ENCODE results near the gene GNAQ.

DNA sequence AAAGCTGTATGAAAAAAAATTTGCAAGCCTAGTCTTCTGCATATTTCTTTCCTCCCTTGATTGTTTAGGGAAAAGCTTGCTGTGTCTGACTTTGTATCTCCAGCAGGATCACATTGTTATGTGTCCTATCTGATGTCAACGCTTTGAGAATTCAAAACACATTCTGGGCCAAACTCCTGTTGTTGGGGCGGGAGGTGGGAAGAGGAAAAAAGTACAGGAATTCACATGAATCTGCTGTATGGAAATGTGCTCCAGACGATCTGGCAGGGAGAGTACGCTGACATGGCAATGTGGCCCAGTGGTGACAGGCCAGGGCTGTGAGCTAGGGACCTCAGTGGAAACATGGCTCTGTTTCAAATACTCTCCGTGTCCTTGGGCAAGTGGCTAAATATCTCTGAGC, 296.1 kb downstream of the GNAQ start:
- TF ChIP-seq, protein P1, sequence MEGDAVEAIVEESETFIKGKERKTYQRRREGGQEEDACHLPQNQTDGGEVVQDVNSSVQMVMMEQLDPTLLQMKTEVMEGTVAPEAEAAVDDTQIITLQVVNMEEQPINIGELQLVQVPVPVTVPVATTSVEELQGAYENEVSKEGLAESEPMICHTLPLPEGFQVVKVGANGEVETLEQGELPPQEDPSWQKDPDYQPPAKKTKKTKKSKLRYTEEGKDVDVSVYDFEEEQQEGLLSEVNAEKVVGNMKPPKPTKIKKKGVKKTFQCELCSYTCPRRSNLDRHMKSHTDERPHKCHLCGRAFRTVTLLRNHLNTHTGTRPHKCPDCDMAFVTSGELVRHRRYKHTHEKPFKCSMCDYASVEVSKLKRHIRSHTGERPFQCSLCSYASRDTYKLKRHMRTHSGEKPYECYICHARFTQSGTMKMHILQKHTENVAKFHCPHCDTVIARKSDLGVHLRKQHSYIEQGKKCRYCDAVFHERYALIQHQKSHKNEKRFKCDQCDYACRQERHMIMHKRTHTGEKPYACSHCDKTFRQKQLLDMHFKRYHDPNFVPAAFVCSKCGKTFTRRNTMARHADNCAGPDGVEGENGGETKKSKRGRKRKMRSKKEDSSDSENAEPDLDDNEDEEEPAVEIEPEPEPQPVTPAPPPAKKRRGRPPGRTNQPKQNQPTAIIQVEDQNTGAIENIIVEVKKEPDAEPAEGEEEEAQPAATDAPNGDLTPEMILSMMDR (conservative IDR thresholded peaks at IDR 0.05 in 1 of 2, IDR thresholded peaks at IDR 0.05 in 1 of 2; ENCODE audit: extremely low read depth in 1 of 2, insufficient read depth in 1 of 2, low read depth in 1 of 2, low read length in 2 of 2), result no peak
- TF ChIP-seq EZH2 (IDR thresholded peaks at IDR 0.05; ENCODE audit: borderline replicate concordance, low read length), result no peak
